GM21619 (cell line): ENCODE data around the gene BSG.

ENCODE experiments used
- ATAC-seq: cut with Tn5 transposase; IDR thresholded peaks from one replicate; pipeline ENCODE4 v1.9.1; 2021; ENCODE audit not compliant: unreplicated experiment

BSG gene

DNA sequence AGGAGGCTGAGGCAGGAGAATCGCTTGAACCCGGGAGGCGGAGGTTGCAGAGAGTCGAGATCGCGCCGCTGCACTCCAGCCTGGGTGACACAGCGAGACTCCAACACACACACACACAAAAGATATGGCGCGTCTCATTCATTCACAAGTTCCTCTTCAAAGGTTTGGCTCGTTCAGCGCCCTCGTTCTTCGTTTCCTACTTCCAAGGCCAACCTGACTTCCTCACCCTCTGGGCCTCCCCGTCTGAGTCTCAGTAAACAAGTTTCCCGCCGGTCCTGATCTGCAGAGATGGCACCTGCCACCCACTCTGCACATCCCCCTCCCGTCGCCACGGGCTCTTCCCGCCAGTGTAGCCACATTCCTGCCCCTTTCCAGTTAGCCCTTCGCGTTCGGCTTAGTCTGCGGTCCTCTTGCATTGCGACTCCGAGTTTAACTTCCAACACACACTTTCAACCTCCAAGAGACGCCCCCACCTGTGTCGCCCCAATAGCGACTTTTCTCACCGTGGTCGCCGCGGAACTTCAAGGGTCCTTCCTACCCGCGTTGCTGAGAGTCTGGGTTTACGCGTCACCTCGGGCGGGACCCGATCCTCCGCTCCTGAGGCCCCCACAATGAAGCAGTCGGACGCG is 1.3 kb upstream of the BSG start:
- ATAC-seq, result no peak

DNA sequence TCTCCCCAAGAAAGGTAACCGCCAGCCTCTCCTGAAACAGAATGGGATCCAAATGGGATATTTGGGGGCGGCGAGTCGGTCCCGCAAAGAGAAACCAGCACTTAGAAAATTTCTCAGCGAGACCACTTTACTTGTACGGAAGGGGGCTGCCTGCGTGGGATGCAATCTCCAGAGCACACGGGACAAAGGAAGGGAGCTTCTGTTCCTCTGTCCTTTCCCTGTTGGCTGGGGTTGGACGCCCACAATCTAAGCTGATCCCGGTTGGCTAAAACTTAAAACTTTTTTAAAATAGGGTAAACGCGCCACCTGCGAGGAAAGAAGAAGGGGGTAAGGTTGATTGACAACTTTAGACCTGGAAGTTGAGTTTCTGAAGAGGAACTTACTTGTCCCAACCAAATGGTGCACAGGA is 826 bp upstream of the BSG start:
- no peak for ATAC-seq

DNA sequence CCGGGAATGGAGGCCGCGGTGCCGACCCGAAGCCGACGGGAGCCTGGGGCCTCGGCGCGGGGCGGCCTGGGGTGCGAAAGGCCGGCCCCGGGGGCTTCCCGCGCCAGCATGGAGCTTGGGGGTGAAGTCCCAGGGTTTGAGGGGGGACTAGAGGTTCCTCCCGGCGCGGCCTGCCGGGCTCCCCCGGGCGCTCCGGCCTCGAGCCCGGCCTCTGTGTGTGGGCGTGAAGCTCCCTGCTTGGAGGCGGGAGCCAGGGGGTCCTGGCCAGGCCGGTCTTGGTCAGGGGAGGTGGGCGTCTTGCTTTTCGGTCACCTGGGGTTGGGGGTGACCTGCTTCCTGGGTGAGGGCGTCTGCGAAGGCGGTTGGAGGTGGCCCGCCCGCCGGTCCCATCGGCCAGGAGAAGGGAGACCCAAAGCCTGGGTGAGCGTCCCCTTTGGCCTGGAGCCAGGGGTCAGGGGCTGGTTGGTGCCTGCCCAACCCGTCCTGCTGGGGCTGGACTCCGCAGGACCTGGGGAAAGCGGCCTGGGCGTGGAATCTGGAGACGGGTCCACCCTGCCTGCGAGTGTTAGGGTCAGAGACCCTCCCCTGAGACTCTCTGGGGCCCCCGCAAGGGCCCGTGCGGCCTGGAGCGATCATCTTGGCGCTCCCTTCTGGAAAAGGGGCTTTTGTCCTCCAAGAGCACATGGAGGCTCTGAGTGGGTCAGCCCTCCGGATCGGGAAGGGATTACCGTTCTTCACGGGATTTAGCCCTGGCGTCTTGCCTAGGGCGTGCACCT is 535 bp downstream of the BSG start:
- peak; percentile 17 for ATAC-seq

DNA sequence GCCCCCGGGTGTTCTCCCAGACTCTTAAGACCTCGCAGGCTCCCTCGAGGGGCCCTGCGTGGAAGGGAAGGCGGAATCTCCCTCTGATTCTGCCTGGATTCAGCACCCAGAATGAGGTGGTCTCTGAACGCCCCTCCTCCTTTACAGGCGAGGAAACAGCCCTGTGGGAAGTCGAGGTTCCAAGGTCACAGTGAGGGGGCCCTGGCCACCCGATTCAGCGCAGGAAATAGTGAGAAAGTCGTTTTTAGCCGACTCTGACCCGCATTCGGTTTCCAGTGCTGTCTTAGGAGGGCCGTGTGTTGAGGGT is 1.1 kb downstream of the BSG start:
- ATAC-seq, result no peak

DNA sequence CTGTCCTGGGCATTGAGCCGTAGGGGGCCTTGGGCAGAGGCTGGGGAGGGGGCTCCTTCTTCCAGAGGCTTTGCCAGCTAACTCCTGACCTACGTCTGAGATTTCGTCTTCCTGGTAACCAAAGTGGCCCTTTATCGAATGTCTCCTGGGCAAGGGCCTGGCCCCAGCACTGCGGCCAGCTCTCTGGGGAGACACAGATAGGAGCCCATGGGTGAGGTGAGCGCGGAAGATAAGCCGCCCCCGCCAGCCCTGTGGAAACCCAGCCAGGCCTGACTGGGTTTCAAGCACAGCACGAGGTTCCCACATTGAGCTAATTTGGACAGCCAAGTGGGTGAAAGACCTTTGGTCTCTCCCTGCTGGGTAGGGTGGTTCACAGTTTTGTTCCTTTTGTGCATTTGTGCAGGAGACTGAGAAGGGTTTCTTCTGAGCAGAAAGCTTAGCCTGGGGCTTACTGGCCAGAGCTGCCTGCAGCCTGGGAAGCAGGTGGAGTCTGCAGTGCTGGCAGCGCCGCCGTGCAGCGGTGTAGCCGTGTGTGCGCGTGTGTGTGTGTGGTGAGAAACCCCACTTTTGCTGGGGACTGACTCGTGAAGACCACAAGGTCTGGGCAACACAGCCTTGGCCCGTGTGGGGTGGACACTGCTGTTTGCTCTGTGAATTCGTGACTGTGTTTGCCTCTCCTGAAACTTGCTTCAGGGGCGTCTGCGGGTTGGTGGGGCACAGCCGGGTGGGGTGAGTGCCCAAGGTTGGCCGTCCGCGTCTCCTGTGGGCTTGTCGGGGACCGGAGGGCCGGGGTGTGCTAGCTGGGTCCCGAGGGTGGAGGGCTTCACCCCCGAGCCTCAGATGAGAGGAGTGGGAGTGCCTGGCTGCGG is 2.5 kb downstream of the BSG start:
- ATAC-seq, result no peak

DNA sequence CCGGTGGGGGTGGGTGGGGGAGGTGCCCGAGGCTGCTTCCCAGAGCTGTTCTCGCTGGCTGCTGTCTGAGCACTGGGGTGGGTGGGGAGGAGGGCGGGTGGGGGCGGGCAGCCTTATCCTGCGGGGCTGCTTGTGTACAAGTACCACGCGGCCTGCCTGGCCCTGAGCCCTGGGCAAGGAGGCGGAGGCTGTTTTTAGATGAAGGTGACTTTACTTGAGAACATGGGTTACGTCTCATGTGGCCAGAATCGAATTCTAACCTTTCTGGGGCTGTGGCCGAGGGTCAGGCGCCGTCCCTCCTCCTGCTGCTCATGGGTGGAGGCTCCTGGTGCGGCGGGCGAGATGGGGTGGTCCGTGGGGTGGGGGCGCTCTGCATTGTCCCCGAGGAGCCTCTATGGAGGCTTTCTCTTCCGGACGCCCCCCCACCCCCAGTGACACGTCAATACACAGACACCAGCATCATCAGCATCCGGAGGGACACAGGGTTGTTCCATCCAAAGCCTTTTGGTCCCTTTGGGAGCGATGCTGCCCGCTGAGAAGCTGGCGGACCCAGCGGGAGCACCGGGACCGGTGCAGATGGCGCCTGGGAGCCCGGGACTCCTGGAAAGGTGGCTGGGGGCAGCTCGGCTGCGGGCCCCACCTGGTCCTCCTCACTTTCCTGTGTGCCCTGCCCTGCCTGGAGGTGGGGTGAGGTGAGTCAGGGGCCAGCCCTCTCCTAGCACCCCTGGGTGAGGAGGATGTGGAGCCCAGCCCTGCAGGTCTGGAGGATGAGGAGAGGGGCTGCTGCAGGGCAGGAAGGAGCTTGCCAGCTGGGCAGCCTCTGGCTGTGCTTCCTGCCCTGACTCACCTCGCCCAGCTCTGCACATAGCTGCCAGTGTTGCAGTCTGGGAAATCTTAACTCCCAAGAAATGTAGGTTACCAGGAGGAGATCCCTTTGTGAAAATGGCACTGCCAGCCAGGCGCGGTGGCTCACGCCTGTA is 3.4 kb downstream of the BSG start:
- no peak for ATAC-seq

DNA sequence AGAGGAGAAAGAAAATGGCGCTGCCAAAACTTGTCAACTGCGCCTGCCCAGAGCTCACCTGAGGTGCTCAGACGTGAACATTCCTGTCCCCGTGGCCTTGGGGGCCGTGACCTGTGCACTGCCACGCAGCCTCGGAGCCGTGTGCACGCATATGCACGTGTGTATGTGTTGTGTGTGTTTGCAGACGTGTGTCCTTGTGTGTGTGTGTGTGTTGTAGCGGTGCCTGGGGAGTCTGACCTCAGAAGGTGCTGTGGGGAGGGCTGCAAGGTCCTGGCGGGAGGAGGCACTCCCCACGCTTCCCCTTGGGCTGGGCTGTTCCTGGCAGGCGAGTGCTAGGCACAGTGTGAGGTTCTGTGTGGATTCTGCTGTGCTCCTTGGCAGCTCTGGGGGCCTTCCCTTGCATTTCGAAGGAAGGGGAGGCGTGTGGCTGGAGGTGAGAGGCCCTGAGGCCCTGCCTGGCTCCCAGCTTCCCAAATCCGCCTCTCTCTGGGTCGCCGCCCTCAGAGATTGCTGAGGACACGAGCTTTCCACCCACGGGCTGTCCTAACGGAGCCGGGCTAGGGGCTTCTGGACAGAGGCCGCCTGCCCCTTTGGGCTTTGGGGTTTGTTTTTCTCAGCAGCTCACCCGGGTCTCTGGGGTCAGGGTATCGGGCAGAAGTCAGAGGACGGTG is 4.5 kb downstream of the BSG start:
- ATAC-seq, result no peak

DNA sequence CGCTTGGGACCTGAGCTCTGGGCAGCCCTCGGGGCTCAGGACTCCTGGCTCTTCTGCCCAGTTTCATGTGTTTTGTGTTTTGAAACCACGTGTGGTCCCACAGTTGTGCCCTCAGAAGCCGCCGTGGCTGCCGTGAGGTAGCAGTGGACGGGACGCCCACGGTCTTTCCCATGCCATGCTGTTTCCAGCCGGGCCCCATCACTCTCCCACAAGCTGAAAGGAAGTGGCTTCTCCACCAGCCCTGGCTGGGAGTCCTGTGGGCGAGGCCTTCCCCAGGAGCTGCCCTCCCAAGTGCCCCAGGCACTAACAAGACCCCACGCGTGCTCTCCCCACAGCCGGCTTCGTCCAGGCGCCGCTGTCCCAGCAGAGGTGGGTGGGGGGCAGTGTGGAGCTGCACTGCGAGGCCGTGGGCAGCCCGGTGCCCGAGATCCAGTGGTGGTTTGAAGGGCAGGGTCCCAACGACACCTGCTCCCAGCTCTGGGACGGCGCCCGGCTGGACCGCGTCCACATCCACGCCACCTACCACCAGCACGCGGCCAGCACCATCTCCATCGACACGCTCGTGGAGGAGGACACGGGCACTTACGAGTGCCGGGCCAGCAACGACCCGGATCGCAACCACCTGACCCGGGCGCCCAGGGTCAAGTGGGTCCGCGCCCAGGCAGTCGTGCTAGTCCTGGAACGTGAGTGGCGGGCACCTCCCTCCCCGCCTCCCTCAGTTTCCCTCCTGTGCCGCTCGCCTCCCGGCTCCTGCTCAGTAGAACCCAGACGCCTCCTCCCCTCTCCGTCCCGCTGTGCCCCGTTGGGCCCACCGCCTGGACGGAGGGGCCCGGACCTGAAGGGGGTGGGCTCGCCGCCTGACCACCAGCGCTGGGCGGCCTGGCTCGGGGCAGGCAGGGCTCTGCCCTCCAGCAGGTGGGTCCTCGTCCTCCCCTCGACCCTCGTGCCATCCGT is 5.3 kb downstream of the BSG start:
- ATAC-seq, result no peak

DNA sequence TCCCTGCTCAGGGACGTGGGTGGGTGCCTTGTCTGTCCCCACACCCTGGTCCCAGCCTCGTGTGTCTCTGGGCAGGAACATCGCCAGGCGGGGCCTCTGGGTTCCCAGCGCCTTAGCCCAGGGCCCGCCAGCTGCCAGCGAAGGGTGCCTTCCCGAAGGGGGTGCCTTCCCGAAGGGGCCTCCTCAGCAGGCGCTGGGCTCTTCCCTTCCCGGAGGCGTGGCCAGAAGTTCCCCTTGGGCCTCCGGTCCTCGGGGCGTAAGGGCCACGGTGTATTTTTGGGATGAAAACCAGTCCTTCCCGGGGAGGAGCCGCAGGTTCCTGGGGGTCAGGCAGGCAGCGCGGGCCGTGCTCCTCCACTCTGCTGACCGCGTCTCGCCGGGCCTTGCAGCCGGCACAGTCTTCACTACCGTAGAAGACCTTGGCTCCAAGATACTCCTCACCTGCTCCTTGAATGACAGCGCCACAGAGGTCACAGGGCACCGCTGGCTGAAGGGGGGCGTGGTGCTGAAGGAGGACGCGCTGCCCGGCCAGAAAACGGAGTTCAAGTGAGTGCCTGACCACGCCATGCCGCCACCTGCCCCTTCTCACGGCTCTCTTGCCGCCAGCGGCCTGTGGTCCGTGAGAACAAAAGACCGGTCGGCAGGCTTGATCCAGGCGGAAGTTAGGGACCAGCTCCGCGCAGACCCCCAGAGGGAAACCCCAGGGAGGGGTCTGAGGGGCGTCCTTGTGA is 6.9 kb downstream of the BSG start:
- no peak for ATAC-seq

DNA sequence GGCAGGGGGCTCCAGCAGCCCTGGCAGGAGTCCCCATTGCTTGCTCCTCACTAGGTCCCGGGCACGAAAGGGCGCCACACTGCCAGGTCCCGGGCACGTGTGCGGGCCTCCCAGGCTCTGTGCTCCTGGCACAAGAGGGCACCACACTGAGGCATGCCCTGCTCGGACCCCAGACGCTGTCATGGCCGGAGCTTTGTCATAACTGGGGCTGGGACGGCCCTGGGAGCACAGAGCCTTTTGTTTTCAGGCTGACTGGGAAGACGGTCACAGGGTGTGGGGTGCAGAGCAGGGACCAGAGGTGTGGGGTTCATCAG is 7.4 kb downstream of the BSG start:
- ATAC-seq, result no peak

DNA sequence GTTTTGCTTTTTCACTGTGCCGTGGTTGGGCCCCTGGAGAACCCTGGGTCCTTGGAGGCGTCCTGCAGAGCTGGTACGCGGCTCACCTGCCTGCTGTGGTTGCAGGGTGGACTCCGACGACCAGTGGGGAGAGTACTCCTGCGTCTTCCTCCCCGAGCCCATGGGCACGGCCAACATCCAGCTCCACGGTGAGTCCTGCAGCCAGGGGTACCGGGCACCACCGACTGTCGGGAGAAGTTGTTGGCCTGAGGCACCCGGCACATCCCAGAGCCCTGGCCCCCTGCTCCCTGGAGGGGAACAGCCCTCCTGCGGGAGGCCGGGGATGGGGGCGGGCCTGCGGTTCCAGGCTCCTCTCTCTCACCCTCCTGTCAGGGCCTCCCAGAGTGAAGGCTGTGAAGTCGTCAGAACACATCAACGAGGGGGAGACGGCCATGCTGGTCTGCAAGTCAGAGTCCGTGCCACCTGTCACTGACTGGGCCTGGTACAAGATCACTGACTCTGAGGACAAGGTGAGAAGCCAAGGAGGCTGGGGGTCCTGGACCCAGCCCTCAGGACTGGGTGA is 8.0 kb downstream of the BSG start:
- ATAC-seq, result no peak

DNA sequence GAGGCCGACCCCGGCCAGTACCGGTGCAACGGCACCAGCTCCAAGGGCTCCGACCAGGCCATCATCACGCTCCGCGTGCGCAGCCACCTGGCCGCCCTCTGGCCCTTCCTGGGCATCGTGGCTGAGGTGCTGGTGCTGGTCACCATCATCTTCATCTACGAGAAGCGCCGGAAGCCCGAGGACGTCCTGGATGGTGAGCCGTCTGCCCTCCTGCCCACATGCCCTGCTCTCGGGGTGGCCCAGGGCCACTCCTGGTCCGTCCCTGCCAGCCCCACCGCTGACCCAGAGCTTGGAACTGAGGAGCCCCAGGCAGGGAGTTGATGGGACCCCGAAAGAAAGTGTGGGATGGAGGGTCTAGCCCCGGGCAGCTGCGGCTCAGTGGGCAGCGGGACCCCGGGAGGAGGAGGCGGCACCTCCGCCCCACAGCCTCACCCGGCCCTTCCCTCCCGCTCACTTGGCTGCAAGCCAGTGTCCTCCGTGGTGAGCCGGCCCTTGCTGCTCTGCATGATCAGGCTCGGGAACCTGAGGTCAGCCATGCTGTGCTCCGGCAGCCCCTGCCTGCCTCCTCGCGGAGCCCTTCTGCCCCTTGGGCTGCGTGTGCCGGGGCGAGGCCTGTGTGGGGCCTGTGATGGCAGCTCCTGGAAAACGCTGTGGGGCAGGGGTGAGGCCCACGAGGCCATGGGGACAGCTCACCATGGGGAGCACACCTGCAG is 9.2 kb downstream of the BSG start:
- no peak for ATAC-seq

DNA sequence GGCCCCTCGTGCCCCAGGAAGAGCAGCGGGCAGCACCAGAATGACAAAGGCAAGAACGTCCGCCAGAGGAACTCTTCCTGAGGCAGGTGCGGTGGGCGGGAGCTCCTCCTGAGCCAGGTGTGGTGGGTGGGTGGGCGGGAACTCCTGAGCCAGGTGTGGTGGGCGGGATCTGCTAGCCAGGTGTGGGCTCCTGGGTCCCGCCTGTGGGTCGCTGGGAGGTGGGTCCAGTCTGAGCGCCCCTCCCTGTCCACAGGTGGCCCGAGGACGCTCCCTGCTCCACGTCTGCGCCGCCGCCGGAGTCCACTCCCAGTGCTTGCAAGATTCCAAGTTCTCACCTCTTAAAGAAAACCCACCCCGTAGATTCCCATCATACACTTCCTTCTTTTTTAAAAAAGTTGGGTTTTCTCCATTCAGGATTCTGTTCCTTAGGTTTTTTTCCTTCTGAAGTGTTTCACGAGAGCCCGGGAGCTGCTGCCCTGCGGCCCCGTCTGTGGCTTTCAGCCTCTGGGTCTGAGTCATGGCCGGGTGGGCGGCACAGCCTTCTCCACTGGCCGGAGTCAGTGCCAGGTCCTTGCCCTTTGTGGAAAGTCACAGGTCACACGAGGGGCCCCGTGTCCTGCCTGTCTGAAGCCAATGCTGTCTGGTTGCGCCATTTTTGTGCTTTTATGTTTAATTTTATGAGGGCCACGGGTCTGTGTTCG is 10.3 kb downstream of the BSG start:
- no peak for ATAC-seq

DNA sequence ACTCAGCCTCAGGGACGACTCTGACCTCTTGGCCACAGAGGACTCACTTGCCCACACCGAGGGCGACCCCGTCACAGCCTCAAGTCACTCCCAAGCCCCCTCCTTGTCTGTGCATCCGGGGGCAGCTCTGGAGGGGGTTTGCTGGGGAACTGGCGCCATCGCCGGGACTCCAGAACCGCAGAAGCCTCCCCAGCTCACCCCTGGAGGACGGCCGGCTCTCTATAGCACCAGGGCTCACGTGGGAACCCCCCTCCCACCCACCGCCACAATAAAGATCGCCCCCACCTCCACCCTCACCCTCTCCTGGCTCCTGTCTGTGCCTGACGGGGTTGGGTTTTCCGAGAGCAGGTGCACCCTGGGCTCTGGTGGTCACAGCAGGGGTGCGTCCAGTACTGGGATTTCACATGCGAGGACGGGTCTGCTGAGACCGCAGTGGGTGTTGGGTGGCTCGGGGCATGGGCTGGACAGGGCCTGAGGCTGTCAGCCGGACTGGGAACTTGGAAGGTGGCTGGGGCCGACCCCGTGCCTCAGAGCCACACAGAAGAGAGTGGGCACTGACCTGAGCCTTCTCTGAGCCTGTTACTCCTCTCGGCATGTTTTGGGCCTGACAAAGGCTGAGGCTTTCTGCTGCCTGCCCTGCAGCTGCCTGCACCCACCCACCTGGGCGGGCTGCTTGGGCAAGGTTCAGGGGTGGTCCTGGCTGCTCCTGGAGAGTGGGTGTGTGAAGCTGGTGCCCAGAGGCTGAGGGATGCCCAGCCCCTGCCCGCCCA is 11.0 kb downstream of the BSG start:
- no peak for ATAC-seq

DNA sequence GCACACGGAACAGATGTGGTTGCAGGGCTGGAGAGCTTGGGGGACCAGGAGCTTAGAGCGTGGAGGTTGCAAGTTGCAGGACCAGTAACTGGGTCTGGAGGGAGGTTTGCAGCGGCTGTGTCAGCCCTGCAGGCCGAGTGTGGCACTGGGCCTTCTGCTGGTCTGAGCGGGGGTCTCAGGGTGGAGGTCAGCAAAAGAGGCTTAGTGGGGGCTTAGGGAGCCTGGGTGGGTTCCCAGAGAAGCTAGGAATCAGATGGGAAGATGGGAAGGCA is 11.5 kb downstream of the BSG start:
- ATAC-seq, result no peak

DNA sequence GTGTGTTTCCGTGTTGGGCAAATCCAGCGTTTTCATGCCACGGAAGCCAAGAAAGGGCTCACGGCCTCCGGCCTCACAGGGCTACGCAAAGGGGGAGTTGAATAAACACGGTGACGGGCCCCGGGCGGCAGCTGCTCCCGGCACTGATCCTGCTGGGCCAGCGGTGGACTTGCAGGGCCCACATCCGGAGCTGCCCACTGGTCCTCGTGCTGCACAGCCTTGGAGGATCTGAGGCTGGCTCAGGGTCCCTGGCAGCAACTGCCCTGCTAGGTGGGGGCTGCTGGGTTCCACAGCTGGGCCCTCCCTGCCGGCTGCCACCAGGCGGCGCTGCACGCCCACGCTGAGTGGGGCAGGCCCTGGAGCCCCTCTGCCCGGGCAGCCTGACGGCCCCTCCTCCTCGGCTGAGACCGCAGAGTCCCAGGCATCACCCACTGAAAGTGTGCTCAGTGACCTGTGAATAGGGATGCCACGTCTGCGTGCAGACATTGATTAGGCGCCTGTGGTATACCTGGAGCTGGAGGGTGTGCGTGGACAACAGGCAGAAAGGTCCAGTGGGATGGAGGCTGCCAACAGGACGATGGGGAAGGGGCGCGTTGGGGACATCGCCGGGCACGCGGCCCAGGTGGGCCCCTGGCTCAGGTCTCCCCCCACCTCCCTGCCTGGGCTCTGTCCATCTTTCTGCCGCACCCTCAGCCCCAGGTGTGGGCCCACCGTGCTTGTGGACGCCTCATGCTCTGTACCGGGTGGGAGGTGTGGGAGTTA is 12.0 kb downstream of the BSG start:
- ATAC-seq, result no peak
